Tibial nerve (tissue), 4 donors: ENCODE results near the gene SMARCC1.

ENCODE experiments used
- EP300 ChIP-seq, 2 donors: sonication (generic); formaldehyde crosslinking; IDR thresholded peaks; one replicate each; pipeline ENCODE4 v1.6.1; 2017; ENCODE audit warnings: antibody characterized with exemption in 2 of 2, mild to moderate bottlenecking in 1 of 2
- TF ChIP-seq, protein P1 (sequence below), 5 experiments: fragments of 200-600 bp in 3 of 5; fragments of 450-650 bp in 2 of 5; sonication (generic) in 3 of 5; IDR thresholded peaks; one replicate each; pipeline ENCODE4 v1.5.1; 2016 to 2019; ENCODE audit warnings: antibody characterized with exemption in 5 of 5, mild to moderate bottlenecking in 3 of 5, moderate library complexity in 2 of 5

DNA sequence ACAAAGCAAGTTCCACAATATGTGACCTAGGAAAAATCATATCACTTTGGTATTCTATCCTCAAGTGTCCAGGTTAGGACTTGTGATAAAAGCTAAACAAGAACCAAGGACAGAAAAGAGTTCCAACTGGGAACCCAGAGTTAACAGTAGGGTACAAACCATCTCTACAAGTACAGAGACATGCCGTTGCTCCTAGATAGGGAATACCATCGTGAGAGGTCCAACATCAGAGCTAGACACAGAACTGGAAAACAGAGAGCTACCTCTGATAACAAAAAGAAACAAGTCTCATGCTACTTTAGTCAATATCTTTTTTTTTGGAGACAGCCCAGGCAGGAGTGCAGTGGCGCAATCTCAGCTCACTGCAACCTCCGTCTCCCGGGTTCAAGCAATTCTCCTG, 37.8 kb downstream of the SMARCC1 start:
- TF ChIP-seq, protein P1, sequence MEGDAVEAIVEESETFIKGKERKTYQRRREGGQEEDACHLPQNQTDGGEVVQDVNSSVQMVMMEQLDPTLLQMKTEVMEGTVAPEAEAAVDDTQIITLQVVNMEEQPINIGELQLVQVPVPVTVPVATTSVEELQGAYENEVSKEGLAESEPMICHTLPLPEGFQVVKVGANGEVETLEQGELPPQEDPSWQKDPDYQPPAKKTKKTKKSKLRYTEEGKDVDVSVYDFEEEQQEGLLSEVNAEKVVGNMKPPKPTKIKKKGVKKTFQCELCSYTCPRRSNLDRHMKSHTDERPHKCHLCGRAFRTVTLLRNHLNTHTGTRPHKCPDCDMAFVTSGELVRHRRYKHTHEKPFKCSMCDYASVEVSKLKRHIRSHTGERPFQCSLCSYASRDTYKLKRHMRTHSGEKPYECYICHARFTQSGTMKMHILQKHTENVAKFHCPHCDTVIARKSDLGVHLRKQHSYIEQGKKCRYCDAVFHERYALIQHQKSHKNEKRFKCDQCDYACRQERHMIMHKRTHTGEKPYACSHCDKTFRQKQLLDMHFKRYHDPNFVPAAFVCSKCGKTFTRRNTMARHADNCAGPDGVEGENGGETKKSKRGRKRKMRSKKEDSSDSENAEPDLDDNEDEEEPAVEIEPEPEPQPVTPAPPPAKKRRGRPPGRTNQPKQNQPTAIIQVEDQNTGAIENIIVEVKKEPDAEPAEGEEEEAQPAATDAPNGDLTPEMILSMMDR (IDR thresholded peaks at IDR 0.05) = no peak
- no peak for TF ChIP-seq EP300 (IDR thresholded peaks at IDR 0.05)
